ENCODE results near the gene RAP1B.

- TF ChIP-seq CTCF (optimal IDR thresholded peaks at IDR 0.05 in 1 of 3, IDR thresholded peaks at IDR 0.05 in 1 of 3, conservative IDR thresholded peaks at IDR 0.05 in 1 of 3; ENCODE audit: extremely low read depth in 1 of 3, insufficient read depth in 2 of 3, low read length in 3 of 3) (no peak), EZH2 (IDR thresholded peaks at IDR 0.05; ENCODE audit: low read length) (no peak)
Observed at GRCh38 chr12:68628698-68629097, 18.0 kb downstream of the RAP1B start.
